Measurements from ENCODE around the gene ANGPTL2. TPM values are rescaled to one million over a fixed set of nuclear protein-coding genes. Genes with fewer than 3 reads are reported as not detected.

ANGPTL2 gene
- total RNA-seq (2011; cell fraction: chromatin; rRNA removed; ENCODE audit: low replicate concordance), result not detected in 2 replicates
- total RNA-seq (2011; cell fraction: nucleolus; rRNA removed), result not detected in 2 replicates
- not detected in 2 replicates for total RNA-seq (2011; cell fraction: nucleoplasm; rRNA removed)
- not detected in 2 replicates for total RNA-seq (2014; rRNA removed)
- total RNA-seq (2014; rRNA removed; fragmentation: Illumina TruSeq; extraction: Trizol), result not detected in 2 replicates
- not detected in 2 replicates for total RNA-seq (2015; rRNA removed; fragmentation: Illumina TruSeq; extraction: Trizol)
- not detected in 2 replicates for total RNA-seq (2021)
- polyA plus RNA-seq (2011; rRNA removed), result not detected in 2 replicates
- 0.01 TPM in 1 of 2 replicates, not detected in the other for polyA plus RNA-seq (2011; cell fraction: cytosol; rRNA removed)
- not detected in 2 replicates for polyA plus RNA-seq (2011; cell fraction: nucleus; rRNA removed)
- 0.03 TPM in 1 of 2 replicates, not detected in the other for polyA plus RNA-seq (2012)
- not detected in 2 replicates for polyA plus RNA-seq (2014; fragmentation: Illumina TruSeq; extraction: Trizol)
- not detected for polyA plus RNA-seq (2014; fragmentation: Nextera tagmentation; extraction: Ambion mirVana)
- polyA plus RNA-seq (2014; rRNA removed), result not detected in 2 replicates
- polyA minus RNA-seq (2011; rRNA and poly(A)+ RNA removed), result not detected in 2 replicates
- not detected in 2 replicates for polyA minus RNA-seq (2011; cell fraction: cytosol; rRNA and poly(A)+ RNA removed)
- polyA minus RNA-seq (2011; cell fraction: nucleus; rRNA and poly(A)+ RNA removed), result not detected in 2 replicates
- percentile 3 among the genes with signal in this experiment for Bru-seq, nascent RNA
- percentile 3 among the genes with signal in this experiment for BruChase-seq, experiment 1, labeled RNA remaining after a 2-hour chase
- not detected for BruChase-seq, experiment 2, labeled RNA remaining after a 6-hour chase
- long read RNA-seq, experiment 1, result 0 reads
- long read RNA-seq, experiment 2, result 0 reads
- long read RNA-seq, experiment 3, result 0 reads

- in situ Hi-C loops (cut with MboI) (no loop called here), intact Hi-C loops (cut with micrococcal nuclease) (no loop called here)
- H3K9ac ChIP-seq (ENCODE audit: insufficient read depth in 1 of 2, low read depth in 2 of 2, low read length in 2 of 2), result no peak within 1 kb of the TSS; a peak in 1 of 4 replicates
- 3% methylated on average over 26 of the region's 43 CpGs for WGBS (ENCODE audit: insufficient coverage, low coverage, missing lambda C conversion rate)
- H3K4me1 ChIP-seq (replicated peaks in 1 of 2; ENCODE audit: control insufficient read depth in 2 of 2, insufficient read depth in 2 of 2, low read length in 2 of 2), result peaks cover 0 to 14% of the 10 kb centered on the region in 2 experiments; a peak in 2 of 5 replicates
- peaks cover 20% of the 10 kb centered on the region for H4K20me1 ChIP-seq (replicated peaks; ENCODE audit: control insufficient read depth, insufficient read depth, low read length)
- H3K27ac ChIP-seq (ENCODE audit: extremely low read depth, low read depth, low read length), result no peak within 1 kb of the TSS
- ChIA-PET CTCF (ENCODE audit: low intra/inter-chr PET ratio) (no interaction called here), POLR2A (interaction anchor here (1.1 kb wide), 2 partner anchors 8 to 12 kb away, joined by 5 to 6 read pairs; no protein-coding TSS in a partner anchor)
- H2AFZ ChIP-seq (ENCODE audit: low read depth, low read length), result no peak within 1 kb of the TSS
- FAIRE-seq (no peak), ATAC-seq (peak; percentile 28), DNase-seq (ENCODE audit: extremely low read depth in 1 of 4, low spot score in 3 of 4) (peak in 2 of 4 experiments; percentile 23 to 25)
- no peaks in the 10 kb centered on the region for H3K36me3 ChIP-seq (ENCODE audit: control insufficient read depth, insufficient read depth, low read length)
- H3K9me1 ChIP-seq (ENCODE audit: control insufficient read depth, insufficient read depth, low read length), result no peaks in the 10 kb centered on the region
- H3K4me2 ChIP-seq (ENCODE audit: insufficient read depth, low read length), result no peak within 1 kb of the TSS
- no TSS peak for BruUV-seq (replicated peaks)
- H3K9me3 ChIP-seq (replicated peaks; ENCODE audit: control insufficient read depth, insufficient read depth, low read depth, low read length), result no peaks in the 10 kb centered on the region
- H3K4me3 ChIP-seq, result no peak within 1 kb of the TSS
- H3K79me2 ChIP-seq (ENCODE audit: control insufficient read depth, insufficient read depth, low read length), result no peaks in the 10 kb centered on the region
- TF ChIP-seq BHLHE40 (IDR thresholded peaks at IDR 0.05; ENCODE audit: low read length) (no peak), ZNF384 (IDR thresholded peaks at IDR 0.05; ENCODE audit: low read depth, low read length) (no peak), SMARCA4 (IDR thresholded peaks at IDR 0.05) (no peak), HCFC1 (IDR thresholded peaks at IDR 0.05; ENCODE audit: low read depth, low read length) (no peak), RREB1 (CRISPR knock-in tag; IDR thresholded peaks at IDR 0.05) (no peak), SMARCB1 (IDR thresholded peaks at IDR 0.05; ENCODE audit: insufficient read length, low read depth) (no peak), THRB (CRISPR knock-in tag; conservative IDR thresholded peaks at IDR 0.05) (no peak), ZNF740 (CRISPR knock-in tag; IDR thresholded peaks at IDR 0.05) (no peak), ZNF740 (tag; IDR thresholded peaks at IDR 0.05) (no peak), CC2D1A (IDR thresholded peaks at IDR 0.05) (no peak)
- peaks cover 41 to 63% of the 10 kb centered on the region in 2 experiments; a peak in 4 of 5 replicates for H3K27me3 ChIP-seq (ENCODE audit: control insufficient read depth in 2 of 2, insufficient read depth in 2 of 2, low read length in 2 of 2)
These were observed at the start of gene ANGPTL2 for GRCh38 chr9:127122176-127123063. ANGPTL2 (minus strand) TSS chr9:127122635; CDS start chr9:127108731, 13,904 bp downstream.

Data from K562 (cell line).